Measurements from ENCODE around the gene OR2G2.

- no peak for TF ChIP-seq ARID5B (CRISPR knock-in tag; IDR thresholded peaks at IDR 0.05)
- TF ChIP-seq USF2 (IDR thresholded peaks at IDR 0.05; ENCODE audit: low read depth, low read length), result no peak
- no peak for TF ChIP-seq USF2 (CRISPR knock-in tag; IDR thresholded peaks at IDR 0.05; ENCODE audit: borderline replicate concordance)
- TF ChIP-seq POLR2A (IDR thresholded peaks at IDR 0.05; ENCODE audit: insufficient read depth in 1 of 2, low read depth in 2 of 2, low read length in 2 of 2), result no peak
- no peak for TF ChIP-seq SMAD9 (CRISPR knock-in tag; IDR thresholded peaks at IDR 0.05)
- no peak for TF ChIP-seq DNMT1 (CRISPR knock-in tag; IDR thresholded peaks at IDR 0.05)
- no peak for TF ChIP-seq ZNF503 (CRISPR knock-in tag; IDR thresholded peaks at IDR 0.05)
- TF ChIP-seq TARDBP (CRISPR knock-in tag; IDR thresholded peaks at IDR 0.05), result no peak
- no peak for TF ChIP-seq RFX5 (IDR thresholded peaks at IDR 0.05; ENCODE audit: low read depth, low read length)
- no peak for TF ChIP-seq ZNF784 (CRISPR knock-in tag; IDR thresholded peaks at IDR 0.05; ENCODE audit: borderline replicate concordance)
Observed at GRCh38 chr1:247588060-247588459, at the start of gene OR2G2.
